ENCODE measurements around the gene MET. TPM values are rescaled to one million over a fixed set of nuclear protein-coding genes. Genes with fewer than 3 reads are reported as not detected.
"Not testable (repeated sequence)": the region's sequence is repeated elsewhere in the genome, so short reads cannot be mapped to it uniquely, and the experiment has no call there.

The MET gene
- total RNA-seq, 3 donors from 2014 or later = 15.6 to 35.1 (median 31.0) TPM

GRCh38 chr7:116820149-116820548, 148.2 kb downstream of the MET start:
- no peak for ATAC-seq
- intact Hi-C loops (cut with DNase I, micrococcal nuclease) = no loop called here
- H3K36me3 ChIP-seq (ENCODE audit: low read depth) = no peaks in the 10 kb centered on the region
- no peak for TF ChIP-seq CTCF (IDR thresholded peaks at IDR 0.05)
- no peak overlapping the region for H3K4me3 ChIP-seq
- no peaks in the 10 kb centered on the region for H3K9me3 ChIP-seq
- DNase-seq = no peak
- no peaks in the 10 kb centered on the region for H3K4me1 ChIP-seq (ENCODE audit: low read depth)

- DNase-seq; H3K36me3 ChIP-seq (ENCODE audit: low read depth); ATAC-seq; intact Hi-C loops (cut with DNase I, micrococcal nuclease); H3K9me3 ChIP-seq; H3K4me1 ChIP-seq (ENCODE audit: low read depth); H3K4me3 ChIP-seq: not testable (repeated sequence)
These were observed 149.7 kb downstream of the MET start for GRCh38 chr7:116821647-116822046.

- TF ChIP-seq CTCF (IDR thresholded peaks at IDR 0.05) = no peak
- Histone ChIP-seq H3K4me1 (ENCODE audit: low read depth) (no peaks in the 10 kb centered on the region), H3K9me3 (no peaks in the 10 kb centered on the region), H3K36me3 (ENCODE audit: low read depth) (no peaks in the 10 kb centered on the region), H3K4me3 (no peak overlapping the region)
- intact Hi-C loops (cut with DNase I, micrococcal nuclease) = no loop called here
- ATAC-seq (no peak), DNase-seq (no peak)
These were observed 152.5 kb downstream of the MET start for GRCh38 chr7:116824449-116824848.

GRCh38 chr7:116828281-116828680, 156.3 kb downstream of the MET start:
- Histone ChIP-seq H3K4me3 (no peak overlapping the region), H3K36me3 (ENCODE audit: low read depth) (no peaks in the 10 kb centered on the region), H3K9me3 (no peaks in the 10 kb centered on the region), H3K4me1 (ENCODE audit: low read depth) (no peaks in the 10 kb centered on the region)
- no peak for TF ChIP-seq CTCF (IDR thresholded peaks at IDR 0.05)
- no peak for DNase-seq
- intact Hi-C loops (cut with DNase I, micrococcal nuclease) = no loop called here
- no peak for ATAC-seq

GRCh38 chr7:116829041-116829440, 157.0 kb downstream of the MET start:
- intact Hi-C loops (cut with DNase I, micrococcal nuclease) = no loop called here
- no peaks in the 10 kb centered on the region for H3K9me3 ChIP-seq
- TF ChIP-seq CTCF (IDR thresholded peaks at IDR 0.05) = no peak
- DNase-seq (no peak), ATAC-seq (no peak)
- no peaks in the 10 kb centered on the region for H3K36me3 ChIP-seq (ENCODE audit: low read depth)
- no peak overlapping the region for H3K4me3 ChIP-seq
- H3K4me1 ChIP-seq (ENCODE audit: low read depth) = no peaks in the 10 kb centered on the region

GRCh38 chr7:116829493-116829892, 157.5 kb downstream of the MET start:
- no peak for TF ChIP-seq CTCF (IDR thresholded peaks at IDR 0.05)
- Histone ChIP-seq H3K36me3 (ENCODE audit: low read depth) (no peaks in the 10 kb centered on the region), H3K9me3 (no peaks in the 10 kb centered on the region), H3K4me1 (ENCODE audit: low read depth) (no peaks in the 10 kb centered on the region), H3K4me3 (no peak overlapping the region)
- ATAC-seq = peak; percentile 50
- DNase-seq = no peak
- intact Hi-C loops (cut with DNase I, micrococcal nuclease) = no loop called here

All from mucosa of descending colon (tissue), 3 donors.